ENCODE results near the gene MRPL21.

- TF ChIP-seq CTCF (IDR thresholded peaks at IDR 0.05; ENCODE audit: insufficient read depth, low read depth, low read length), result no peak
- no peak for TF ChIP-seq EZH2 (IDR thresholded peaks at IDR 0.05; ENCODE audit: insufficient read depth, low read length)
Measured at GRCh38 chr11:68912254-68912653, 8.6 kb upstream of the MRPL21 start.

Data from astrocyte (in vitro differentiated cells and primary cell).